Endothelial cell of umbilical vein (primary cell): ENCODE measurements around the gene SPECC1L.

ENCODE experiments used
- EZH2 ChIP-seq: IDR thresholded peaks from 2 replicates; pipeline ENCODE4 v1.6.1; 2012; ENCODE audit warnings: borderline replicate concordance, low read depth, mild to moderate bottlenecking, moderate library complexity, low read length, inconsistent platforms; ENCODE audit not compliant: severe bottlenecking
- GATA2 ChIP-seq: IDR thresholded peaks from 2 replicates; pipeline ENCODE4 v1.7.0; 2011; ENCODE audit warnings: low read depth, mild to moderate bottlenecking, moderate library complexity, mixed read lengths, low read length; ENCODE audit not compliant: insufficient read length, insufficient read depth
- MYC ChIP-seq: IDR thresholded peaks from one replicate; pipeline ENCODE4 v1.6.1; 2011; ENCODE audit warnings: mild to moderate bottlenecking, low read depth, low read length
- POLR2A ChIP-seq: IDR thresholded peaks from 2 replicates; pipeline ENCODE4 v1.6.1; 2012; ENCODE audit warnings: low read depth, mild to moderate bottlenecking, control low read depth, low read length
- POLR2AphosphoS5 ChIP-seq: IDR thresholded peaks from 2 replicates; pipeline ENCODE4 v1.6.1; 2012; ENCODE audit warnings: low read depth, mild to moderate bottlenecking, control low read depth, low read length, moderate library complexity; ENCODE audit not compliant: insufficient read depth
- TF ChIP-seq, protein P1 (sequence below), 2 donors: IDR thresholded peaks; 1 replicate in 1 of 2; 2 replicates in 1 of 2; pipeline ENCODE4 v1.5.1; 2011; ENCODE audit warnings: low read length in 2 of 2, mild to moderate bottlenecking in 2 of 2, moderate library complexity in 2 of 2, control low read depth in 1 of 2, inconsistent platforms in 1 of 2, low read depth in 1 of 2; ENCODE audit not compliant: insufficient read depth in 1 of 2; ENCODE audit errors: extremely low read depth in 1 of 2
- TF ChIP-seq, protein P2 (sequence below): IDR thresholded peaks from 2 replicates; pipeline ENCODE4 v1.6.1; 2011; ENCODE audit not compliant: insufficient read depth, insufficient read length

DNA sequence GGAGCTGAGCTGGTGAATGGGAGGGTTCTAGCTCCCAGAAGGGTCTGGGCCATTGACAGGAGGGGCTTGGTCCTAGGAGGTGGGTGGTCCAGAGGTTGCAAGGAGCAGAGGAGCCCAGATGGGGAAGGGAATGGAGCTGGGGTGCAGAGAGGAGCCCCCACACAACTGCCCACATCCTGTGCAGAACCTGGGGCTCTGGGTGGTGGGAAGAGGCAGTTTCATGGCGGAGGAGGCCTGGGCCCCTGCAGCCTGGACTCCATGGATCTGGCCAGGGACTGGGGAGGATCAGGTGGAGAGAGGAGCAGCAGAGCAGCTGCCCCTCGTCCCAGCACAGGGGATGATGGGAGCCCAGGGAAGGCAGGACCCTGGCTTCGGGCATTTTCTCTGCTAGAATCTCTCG is 155.8 kb downstream of the SPECC1L start:
- TF ChIP-seq, protein P1, sequence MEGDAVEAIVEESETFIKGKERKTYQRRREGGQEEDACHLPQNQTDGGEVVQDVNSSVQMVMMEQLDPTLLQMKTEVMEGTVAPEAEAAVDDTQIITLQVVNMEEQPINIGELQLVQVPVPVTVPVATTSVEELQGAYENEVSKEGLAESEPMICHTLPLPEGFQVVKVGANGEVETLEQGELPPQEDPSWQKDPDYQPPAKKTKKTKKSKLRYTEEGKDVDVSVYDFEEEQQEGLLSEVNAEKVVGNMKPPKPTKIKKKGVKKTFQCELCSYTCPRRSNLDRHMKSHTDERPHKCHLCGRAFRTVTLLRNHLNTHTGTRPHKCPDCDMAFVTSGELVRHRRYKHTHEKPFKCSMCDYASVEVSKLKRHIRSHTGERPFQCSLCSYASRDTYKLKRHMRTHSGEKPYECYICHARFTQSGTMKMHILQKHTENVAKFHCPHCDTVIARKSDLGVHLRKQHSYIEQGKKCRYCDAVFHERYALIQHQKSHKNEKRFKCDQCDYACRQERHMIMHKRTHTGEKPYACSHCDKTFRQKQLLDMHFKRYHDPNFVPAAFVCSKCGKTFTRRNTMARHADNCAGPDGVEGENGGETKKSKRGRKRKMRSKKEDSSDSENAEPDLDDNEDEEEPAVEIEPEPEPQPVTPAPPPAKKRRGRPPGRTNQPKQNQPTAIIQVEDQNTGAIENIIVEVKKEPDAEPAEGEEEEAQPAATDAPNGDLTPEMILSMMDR (IDR thresholded peaks at IDR 0.05; ENCODE audit: extremely low read depth in 1 of 2, insufficient read depth in 1 of 2, low read depth in 1 of 2, low read length in 2 of 2) = no peak
- TF ChIP-seq POLR2A = no peak
- no peak for TF ChIP-seq EZH2
- TF ChIP-seq POLR2AphosphoS5 = no peak
- no peak for TF ChIP-seq MYC
- TF ChIP-seq GATA2 = no peak
- TF ChIP-seq, protein P2, sequence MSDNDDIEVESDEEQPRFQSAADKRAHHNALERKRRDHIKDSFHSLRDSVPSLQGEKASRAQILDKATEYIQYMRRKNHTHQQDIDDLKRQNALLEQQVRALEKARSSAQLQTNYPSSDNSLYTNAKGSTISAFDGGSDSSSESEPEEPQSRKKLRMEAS = no peak
